C4-2B (cell line): ENCODE results near the gene S1PR2.
"Not testable (repeated sequence)": the region's sequence is repeated elsewhere in the genome, so short reads cannot be mapped to it uniquely, and the experiment has no call there.

Experiments used
- CTCF ChIP-seq: fragments of 450-650 bp; conservative IDR thresholded peaks from 2 replicates; pipeline ENCODE4 v1.5.1; 2017; ENCODE audit warnings: mild to moderate bottlenecking
- ZFX ChIP-seq: fragments of 450-650 bp; IDR thresholded peaks from 2 replicates; pipeline ENCODE4 v1.6.1; 2017

- TF ChIP-seq CTCF, ZFX: not testable (repeated sequence)
These were observed 4.3 kb upstream of the S1PR2 start for GRCh38 chr19:10235409-10235808.
